GM19328 (cell line): ENCODE results near the gene DRC7.
"Not testable (repeated sequence)": the region's sequence is repeated elsewhere in the genome, so short reads cannot be mapped to it uniquely, and the experiment has no call there.

Experiments used
- ATAC-seq: cut with Tn5 transposase; IDR thresholded peaks from one replicate; pipeline ENCODE4 v1.9.1; 2021; ENCODE audit warnings: mild to moderate bottlenecking, moderate library complexity; ENCODE audit not compliant: unreplicated experiment

Gene DRC7

DNA sequence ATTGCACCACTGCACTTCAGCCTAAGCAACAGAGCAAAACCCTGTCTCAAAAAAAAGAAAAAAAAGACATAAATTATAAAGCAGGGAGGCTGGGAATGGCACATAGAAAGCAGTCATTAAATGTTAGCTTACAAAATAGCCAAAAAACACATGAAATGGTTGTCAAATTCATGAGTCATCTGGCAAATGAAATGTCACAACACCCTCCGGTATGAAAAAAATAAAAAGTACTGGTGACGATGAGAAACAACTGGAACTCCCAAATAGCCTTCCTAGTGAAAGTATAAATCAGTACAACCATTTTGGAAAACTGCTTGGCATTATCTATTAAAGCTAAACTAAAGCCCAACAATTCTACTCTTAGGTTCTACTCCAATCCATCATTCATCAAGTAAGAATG lies 37.4 kb downstream of the DRC7 start:
- ATAC-seq: no peak

DNA sequence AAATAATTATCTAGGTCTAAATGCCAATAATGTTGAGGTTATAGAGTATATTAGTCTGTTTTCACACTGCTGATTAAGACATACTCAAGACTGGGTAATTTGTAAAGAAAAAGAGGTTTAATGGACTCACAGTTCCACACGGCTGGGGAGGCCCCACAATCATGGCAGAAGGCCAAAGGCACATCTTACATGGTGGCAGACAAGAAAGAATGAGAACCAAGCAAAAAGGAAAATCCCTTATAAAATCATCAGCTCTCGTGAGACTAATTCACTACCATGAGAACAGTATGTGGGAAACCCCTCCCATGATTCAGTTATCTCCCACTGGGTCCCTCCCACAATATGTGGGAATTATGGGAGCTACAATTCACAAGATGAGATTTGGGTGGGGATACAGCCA lies 38.1 kb downstream of the DRC7 start:
- no peak for ATAC-seq

DNA sequence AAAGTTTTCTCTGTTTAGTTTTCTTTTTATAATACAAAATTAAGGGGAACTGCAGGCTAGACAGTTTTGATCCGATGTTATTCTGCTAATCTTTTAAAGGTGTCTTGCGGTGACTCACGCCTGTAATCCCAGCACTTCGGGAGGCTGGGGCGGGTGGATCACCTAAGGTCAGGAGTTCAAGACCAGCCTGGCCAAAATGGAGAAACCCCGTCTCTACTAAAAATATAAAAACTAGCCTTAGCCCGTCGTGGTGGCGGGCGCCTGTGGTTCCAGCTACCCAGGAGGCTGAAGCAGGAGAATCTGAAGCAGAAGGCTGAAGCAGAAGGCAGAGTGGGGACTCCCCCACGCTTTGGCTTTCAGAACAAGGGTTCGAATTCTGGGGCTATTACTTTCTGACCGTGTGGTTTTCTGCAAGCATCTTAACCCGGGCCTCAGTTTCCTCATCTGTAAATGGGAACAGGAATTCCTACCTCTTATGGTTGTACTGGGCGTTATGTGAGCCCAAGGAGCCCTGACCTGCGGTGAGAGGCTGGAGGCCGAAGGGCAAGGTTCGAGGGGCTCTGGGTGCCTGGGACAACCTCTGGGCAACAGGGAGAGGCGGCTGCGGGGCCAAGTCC lies 39.8 kb downstream of the DRC7 start:
- no peak for ATAC-seq

DNA sequence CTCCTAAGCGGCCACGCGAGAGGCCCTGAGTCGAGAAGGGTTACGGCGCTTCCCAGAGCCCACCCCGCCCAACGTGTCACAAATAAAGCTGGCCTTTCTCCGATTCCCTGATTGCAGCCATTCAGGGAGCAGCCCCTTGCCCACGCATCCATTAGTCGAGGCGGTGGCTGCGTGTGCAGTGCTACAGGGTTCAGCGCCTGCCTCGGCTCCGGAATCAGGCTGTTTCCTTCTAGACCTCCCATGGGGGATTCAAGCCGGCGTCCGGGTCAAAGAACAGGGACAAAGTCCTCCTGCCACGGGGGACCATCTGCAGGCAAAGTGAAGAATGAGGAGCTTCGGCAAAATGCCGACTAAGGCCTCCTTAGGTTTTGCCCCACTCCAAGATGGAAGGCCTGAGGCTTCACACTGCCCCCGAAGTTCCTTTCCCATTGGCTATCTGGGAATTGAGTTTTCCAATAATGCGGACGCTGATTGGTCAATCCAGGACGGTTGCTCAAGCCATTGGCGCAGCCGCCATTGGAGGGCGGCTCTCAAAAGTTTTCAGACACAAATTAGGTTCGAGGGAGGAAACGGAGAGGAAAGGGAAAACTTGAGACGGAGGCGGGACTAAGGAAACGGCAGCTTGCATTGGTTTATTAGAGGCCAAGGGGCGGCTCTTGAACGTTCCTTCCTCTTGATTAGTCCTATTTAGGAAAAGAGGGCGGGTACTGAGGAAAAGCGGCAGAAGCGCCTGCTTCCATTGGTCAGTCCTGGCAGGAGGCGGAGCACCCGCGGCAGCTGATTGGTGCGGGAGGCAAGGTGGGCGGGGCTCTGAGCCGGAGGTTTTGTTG lies 40.5 kb downstream of the DRC7 start:
- peak; percentile 82 for ATAC-seq

DNA sequence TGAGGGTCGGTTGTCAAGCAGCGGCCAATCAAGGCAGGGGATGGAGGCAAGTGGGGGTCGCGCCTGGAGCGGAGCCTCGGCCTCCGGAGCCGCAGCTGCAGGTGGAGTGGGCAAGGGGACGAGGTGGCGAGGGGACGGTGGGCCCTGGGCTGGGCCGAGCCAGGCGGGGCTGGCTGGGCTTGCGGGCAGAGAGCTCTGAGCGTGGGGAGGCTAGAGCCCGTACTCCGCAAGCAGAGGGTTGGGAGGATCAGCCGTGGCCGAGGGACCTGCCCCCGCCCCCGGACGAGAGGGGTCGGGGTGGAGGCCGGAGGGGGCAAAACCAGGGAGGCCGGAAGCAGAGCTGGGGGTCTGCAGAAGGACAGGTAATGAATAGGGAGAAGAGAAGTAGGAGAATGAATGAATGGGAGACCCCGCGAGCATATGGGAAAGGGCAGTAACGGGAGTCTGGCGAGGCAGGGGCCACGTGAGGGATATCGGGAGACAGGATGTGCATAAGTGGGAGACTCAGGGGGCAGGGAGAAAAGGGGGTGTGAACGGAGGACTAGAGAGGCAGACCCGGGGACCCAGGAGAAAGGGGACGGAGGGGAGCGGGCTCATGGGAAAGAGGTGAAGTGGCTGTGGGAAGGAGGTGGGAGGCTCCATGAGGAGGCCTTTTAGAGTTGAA lies 41.3 kb downstream of the DRC7 start, which contains the start of gene KATNB1:
KATNB1 (plus strand) TSS at position 16 of the 664 bp plus-strand sequence. CDS start 1,474 bp downstream, outside the sequence.
- ATAC-seq: no peak

DNA sequence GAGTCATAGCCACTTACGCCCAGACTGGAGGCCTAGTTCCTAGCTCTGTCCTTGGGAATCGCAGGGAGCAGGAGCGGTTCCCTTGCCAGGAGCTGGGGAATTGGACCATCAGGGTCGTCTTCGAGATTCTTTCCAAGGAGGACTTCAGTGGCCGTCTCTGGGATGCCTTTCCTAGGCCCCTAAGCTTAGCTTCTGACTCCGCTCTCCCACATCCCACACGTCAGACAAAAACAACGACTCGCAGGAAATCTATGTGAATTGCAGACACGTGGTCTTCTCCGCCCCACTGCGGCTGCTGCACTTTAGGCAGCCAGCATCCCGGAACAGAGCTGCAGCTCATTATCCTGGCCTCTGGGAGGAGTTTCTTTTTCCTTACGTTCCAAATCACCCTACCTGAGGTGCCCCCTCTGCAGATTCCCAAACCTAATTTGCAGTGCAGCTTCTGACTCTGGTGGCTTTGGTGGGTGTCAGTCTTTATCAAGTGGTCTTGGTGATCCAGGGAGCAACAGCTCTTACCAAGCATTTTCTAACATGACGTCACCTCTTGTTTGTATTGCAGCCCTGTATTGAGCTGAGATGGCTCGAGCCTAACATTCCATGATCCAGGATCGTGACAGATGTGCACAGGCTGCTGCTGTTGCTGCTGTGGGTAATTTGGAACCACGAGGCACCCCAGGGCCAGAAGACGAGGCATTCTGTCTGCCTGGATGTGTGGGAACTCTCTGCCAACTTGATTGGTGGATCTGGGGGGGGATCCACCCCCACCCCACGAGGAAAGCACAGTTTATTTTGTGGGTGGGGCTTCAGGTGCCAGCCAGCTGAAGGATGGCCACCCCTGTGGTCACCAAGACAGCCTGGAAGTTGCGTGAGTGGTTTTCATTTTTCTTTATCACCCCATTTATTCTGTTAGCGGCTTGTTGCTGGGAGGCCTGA lies 42.1 kb downstream of the DRC7 start:
- ATAC-seq: no peak

DNA sequence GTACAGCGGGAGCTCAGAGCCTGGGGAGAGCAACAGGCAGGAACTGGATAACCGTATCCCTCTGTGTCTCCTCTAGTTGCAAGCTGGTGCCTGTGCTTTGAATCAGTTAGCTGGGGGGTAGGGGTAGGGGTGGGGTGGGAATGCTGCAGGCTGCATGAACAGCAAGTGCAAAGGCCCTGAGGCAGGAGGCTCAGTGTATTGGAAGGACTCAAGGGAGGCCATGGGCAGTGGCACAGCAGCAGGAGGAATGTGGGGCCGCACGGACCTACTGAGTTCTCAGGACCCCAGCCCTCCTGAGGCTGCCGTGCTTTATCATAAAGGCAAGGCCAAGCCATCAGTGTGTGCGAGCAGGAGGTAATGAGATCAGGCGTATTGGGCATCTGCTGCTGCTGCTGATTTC lies 44.2 kb downstream of the DRC7 start:
- no peak for ATAC-seq

DNA sequence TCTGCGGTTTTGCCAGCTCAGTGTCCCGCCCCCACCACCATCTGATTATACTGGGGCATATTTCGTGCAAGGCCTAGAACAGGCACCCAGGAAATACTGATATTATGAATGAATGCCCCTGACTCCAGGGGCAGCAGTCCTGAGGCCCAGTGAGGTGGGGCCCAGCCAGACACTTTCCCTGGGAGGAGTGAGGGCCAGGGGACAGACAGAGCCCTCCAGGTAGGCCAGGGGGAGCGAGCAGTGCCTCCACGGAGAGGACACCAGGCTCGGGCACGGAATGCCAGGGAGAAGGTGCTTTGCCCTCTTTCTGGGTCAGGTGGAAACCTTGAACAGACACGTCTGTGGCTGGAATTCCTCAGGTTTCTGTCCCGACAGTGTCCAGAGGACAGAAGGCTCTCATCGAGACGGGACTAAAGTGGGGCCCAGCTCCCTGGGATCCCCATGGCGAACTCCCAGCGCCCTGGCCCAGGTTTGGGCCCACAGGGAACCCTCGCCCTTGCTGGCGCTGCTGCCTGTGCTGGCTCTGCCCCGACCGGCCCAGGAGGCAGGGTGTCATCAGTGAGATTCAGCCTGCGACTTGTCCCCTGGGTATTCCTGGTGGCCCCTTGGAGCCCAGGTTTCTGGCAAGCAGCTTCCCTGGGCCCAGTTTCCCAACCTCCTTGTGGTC lies 45.3 kb downstream of the DRC7 start:
- ATAC-seq: no peak

DNA sequence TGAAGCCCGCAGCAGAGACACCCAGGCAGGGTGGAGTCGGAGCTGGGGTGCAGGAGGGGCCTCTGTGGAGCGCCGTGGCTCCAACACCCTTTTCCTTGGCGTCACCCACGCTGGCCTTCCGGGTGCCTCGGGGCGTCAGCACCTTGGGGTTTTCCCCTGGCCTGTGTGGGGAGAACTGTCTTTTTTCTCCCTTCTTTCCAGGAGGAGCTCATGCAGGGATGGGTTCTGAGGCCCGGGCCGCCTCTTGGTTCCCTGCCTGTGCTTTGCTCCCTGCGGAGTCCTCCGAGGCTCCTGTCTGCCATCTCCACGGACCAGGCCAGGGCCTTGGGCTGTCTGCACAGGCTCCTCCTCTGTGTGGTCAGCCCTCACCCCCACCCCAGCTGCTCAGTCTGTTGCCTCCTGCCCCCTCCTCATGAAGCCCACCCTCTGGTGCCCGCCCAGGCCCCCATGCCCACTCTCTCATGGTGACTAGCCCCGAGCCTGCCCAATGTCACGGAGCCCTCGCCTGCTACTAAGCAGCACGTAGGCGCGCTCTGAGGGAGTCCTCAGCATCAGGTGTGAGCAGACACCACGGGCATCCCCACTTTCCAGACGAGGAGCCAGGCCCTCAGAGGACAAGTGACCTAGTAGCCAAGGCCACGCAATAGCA lies 45.9 kb downstream of the DRC7 start:
- ATAC-seq: no peak

DNA sequence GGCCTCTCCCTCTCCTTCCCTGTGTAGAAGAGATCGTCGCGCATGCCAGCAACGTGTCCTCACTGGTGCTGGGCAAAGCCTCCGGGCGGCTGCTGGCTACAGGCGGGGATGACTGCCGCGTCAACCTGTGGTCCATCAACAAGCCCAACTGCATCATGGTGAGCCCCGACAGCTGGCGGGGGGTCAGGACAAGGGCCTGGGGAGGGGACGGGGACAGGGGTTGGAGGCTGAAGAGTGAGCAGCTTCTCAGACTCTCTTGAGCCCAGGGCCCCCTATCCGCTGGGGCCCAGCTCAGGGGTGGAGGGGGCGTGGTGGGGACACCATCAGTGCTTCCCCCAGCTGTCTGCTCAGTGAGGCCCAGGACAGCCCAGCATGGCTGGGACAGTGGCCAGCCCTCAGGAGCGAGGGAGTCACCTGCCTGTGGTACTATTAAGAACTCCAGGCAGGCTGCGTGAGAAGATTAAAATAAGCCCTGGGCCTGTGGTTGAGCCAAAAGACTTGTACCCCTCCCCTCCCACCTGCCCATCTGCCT lies 47.1 kb downstream of the DRC7 start:
- ATAC-seq: no peak

DNA sequence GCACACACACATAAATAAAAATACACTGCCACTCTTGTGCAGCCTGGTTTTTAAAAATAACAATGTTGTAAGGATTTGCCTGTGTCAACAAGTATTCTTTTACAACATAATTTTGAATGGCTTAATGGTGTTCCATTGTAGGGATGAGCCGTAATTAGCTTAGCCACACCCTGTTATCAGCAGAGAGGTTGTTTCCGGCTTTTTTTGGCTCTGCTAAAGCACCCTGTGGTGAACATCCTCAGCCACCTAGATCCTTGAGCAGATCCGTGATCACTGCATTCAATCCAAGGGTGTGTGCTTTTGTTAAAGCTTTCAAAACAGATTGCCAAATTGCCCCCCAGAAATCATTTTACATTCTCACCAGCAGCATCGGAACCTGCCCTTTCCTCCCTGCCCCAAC lies 47.9 kb downstream of the DRC7 start:
- no peak for ATAC-seq

DNA sequence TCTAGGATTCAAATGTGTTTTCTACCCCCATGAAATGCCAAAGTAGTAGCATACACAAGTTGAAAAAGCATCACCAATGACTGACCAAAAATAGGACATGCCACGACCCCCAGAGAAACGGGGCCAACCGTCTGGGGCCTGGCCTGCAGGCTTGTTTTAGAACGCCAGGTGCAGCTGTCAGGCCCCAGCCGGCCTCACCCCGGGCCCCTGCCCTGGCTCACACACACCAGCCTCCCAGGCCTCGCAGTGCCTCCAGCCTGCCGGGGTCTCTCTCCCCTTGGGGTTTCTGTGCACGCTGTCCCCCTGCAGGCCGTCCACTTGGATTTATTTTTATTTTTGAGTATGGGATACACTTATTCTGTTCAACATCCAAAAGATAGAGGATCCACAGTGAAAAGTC lies 48.9 kb downstream of the DRC7 start:
- ATAC-seq: no peak

DNA sequence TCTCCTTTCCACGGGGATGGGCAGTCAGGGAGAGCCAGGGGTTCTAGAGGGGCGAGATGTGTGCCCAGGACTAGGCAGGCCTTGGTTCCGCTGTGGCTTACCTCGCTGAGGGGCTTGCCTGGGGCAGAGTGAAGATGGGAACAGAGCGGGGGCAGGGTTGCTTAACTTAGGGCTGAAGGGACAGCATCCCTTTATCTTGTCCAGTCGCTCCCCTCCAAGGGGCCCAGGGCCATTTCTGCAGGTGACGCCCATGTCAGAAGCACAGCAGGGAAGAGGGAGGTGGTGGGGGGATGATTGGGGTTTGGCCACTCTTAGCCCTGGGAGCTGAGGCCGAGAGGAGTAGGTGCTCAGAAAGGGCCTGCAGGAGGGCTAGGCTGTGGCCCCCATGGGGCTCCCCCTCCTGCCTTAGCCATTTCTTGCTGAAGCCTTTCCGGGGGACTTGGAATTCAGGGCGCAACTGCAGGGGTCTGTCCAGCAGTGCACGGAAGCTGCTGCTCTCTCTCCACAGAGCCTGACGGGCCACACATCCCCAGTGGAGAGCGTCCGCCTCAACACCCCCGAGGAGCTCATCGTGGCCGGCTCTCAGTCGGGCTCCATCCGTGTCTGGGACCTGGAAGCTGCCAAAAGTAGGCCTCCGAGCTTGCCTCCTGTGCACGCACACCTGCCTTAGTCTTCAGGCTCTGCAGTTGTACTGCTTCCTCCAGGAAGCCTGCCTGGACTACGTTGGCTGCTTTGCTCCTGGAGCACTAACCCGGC lies 49.5 kb downstream of the DRC7 start:
- no peak for ATAC-seq

DNA sequence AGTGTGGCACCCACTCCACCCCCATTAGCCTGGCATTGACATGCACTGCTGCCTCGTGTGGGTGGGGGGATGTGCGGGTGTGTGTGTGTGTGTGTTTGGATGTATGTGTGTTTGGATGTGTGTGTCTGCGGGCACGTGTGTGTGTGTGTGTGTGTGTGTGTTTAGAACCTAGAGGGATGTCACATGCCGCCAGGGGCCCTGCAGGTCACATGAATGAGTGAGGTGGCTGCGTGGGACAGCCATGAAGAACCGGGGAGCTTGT lies 50.0 kb downstream of the DRC7 start:
- ATAC-seq: no peak

DNA sequence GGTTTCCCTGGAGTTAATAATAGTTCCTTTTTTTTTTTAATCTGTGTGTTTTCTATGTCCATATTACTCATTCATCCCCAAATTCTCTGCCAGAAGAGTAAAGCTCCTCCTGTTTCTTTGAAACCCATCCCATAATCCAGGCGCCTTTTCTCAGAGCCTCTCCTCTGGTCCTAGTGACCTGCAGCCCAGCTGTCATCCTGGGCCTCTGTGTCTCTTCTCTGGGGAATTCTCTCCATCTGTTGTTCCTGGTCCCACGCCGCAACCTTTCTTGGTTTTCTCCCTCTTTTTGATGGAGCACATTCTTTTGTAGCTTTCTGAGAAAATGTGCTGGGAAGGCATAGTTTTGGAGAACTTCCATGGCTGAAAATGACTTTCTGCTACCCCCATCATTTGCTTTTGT lies 51.2 kb downstream of the DRC7 start:
- ATAC-seq: no peak

DNA sequence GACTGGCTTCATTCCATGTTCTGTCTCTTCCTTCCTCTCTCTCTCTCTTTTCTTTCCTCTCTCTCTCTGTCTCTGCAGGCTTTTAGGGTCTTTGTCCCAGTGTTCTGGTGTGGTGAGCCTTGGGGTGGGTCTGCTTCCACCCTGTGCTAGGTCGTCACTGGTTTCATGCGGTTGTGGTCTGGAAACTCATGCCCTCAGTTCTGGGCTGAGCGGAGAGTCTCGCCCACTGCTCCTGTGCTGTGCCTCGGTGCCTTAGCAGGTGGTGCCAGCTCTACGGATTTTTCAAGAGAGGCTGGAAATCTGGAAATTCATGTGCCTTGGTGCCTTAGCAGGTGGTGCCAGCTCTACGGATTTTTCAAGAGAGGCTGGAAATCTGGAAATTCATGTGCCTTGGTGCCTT lies 51.7 kb downstream of the DRC7 start:
- ATAC-seq: not testable (repeated sequence)

DNA sequence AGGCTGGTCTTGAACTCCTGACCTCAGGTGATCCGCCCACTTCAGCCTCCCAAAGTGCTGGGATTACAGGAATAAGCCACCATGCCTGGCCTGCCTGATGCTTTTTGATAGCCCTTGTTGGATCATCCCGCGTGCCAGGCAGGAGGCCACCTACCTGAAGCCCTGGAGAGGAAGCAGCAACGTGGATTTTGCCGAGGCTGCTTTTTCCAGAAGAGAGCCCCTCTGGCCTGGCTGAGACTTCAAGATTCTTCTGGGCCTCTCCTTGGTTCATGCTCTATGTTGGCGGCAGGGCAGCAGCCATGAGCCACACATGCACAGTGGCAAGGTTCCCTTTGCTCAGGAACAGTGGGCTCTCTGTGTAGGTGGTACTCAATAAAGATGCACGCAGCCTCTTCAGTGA lies 52.5 kb downstream of the DRC7 start:
- ATAC-seq: no peak

DNA sequence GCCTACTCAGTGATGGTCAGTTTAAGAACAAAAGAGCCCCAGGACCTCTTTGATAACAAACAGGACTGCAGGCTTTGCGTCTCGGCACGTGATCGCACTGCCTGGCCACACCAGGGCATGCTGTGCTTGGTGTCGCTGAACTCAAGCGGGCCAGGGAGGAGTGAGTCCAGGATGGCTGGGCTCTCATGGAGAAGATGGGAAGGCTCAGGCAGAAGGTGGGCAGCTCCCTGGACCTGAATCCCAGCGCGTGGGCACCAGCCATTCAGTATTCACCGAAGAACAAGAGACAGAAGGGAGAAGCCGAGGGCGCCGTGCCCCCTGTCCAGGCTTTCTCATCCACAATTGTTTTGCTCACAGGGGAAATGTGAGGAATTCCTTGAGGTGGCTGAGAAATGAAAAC lies 52.9 kb downstream of the DRC7 start:
- no peak for ATAC-seq

DNA sequence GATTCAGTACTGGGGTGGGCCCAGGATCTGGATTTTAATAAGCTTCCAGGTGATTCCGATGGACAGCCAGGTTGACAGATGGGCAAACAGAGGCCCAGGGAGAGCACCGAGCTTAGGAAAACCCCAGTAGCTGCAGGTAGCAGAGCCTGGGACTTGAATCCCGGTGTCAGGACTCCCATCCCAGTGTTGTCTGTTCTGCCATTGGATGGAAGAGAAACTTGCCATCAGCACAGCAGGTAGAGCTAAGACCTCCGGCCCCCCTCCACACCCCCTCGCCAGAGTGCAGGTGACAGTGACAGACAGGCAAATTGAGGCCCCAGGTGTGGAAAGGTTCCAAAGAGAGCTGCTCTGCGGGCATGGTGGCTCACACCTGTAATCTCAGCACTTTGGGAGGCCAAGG lies 53.4 kb downstream of the DRC7 start:
- no peak for ATAC-seq
